MCF 10A (cell line): Measurements from ENCODE around the gene ANKH. TPM values are rescaled to one million over a fixed set of nuclear protein-coding genes. Genes with fewer than 3 reads are reported as not detected.

Experiments used
- BruUV-seq: library from RNA; stranded (reverse); fragments of 400-500 nt; replicated peaks from 2 replicates; lab custom pipeline; 2021; lab: Mats Ljungman, UMichigan
- CTCF ChIA-PET: fragments of 300-600 bp; sonication (Branson Sonifier 250); formaldehyde crosslinking; extraction: SDS; loops from one replicate; lab custom pipeline; 2021; ENCODE audit warnings: antibody characterized with exemption, inconsistent platforms; lab: Yijun Ruan, JAX
- POLR2A ChIA-PET: fragments of 300-600, 350-650 bp; sonication (Branson Sonifier 250); formaldehyde crosslinking; extraction: SDS; loops from one replicate; lab custom pipeline; 2020; ENCODE audit warnings: antibody characterized with exemption, inconsistent platforms; lab: Yijun Ruan, JAX
- DNase-seq: peaks from one replicate; pipeline ENCODE4 v3.0.0-alpha.2; 2018; ENCODE audit not compliant: unreplicated experiment
- H3K27ac Mint-ChIP-seq: one replicate; pipeline ENCODE4 v1.8.0; 2022; ENCODE audit warnings: mild to moderate bottlenecking, low read depth, mixed read lengths; ENCODE audit not compliant: unreplicated experiment
- H3K27me3 Mint-ChIP-seq: one replicate; pipeline ENCODE4 v1.8.0; 2022; ENCODE audit warnings: mixed read lengths; ENCODE audit not compliant: insufficient read depth, unreplicated experiment
- H3K36me3 Mint-ChIP-seq: one replicate; pipeline ENCODE4 v1.8.0; 2022; ENCODE audit warnings: mild to moderate bottlenecking, moderate library complexity, mixed read lengths; ENCODE audit not compliant: insufficient read depth, unreplicated experiment
- H3K4me1 Mint-ChIP-seq: one replicate; pipeline ENCODE4 v1.8.0; 2022; ENCODE audit warnings: mixed read lengths; ENCODE audit not compliant: insufficient read depth, unreplicated experiment
- H3K4me3 Mint-ChIP-seq: one replicate; pipeline ENCODE4 v1.8.0; 2022; ENCODE audit warnings: mild to moderate bottlenecking, moderate library complexity, mixed read lengths; ENCODE audit not compliant: unreplicated experiment
- H3K9me3 Mint-ChIP-seq: one replicate; pipeline ENCODE4 v1.8.0; 2022; ENCODE audit warnings: mixed read lengths; ENCODE audit not compliant: unreplicated experiment
- CTCF ChIP-seq: fragments of 200-600 bp; IDR thresholded peaks from one replicate; pipeline ENCODE4 v1.8.0; 2022; ENCODE audit warnings: antibody characterized with exemption, mild to moderate bottlenecking; ENCODE audit not compliant: unreplicated experiment
- intact Hi-C: fragments of 100-400 bp; cut with micrococcal nuclease; formaldehyde crosslinking; loops from 2 replicates; pipeline ENCODE4 v1.14.1; 2022
- total RNA-seq: library from RNA; stranded (reverse); gene quantifications from 2 replicates; pipeline ENCODE4 v1.2.3, GENCODE V29; 2022

ANKH gene
- total RNA-seq, 1 experiment from 2014 or later = 65.7 TPM

GRCh38 chr5:14660833-14661232 is 210.7 kb downstream of the ANKH start:
- TF ChIP-seq CTCF = no peak
- no peak for DNase-seq
- intact Hi-C loops = no loop called here
- POLR2A ChIA-PET = interaction anchor here (0.7 to 2.6 kb wide), 8 partner anchors 9 to 625 kb away, joined by 3 to 14 read pairs (median 4); no protein-coding TSS in a partner anchor
- no peaks in the 10 kb centered on the region for H3K9me3 Mint-ChIP-seq
- peak overlapping the region; percentile 71 for H3K27ac Mint-ChIP-seq
- H3K4me3 Mint-ChIP-seq = no peak overlapping the region
- peaks cover 6% of the 10 kb centered on the region for H3K36me3 Mint-ChIP-seq
- no TSS peak for BruUV-seq
- H3K27me3 Mint-ChIP-seq = no peaks in the 10 kb centered on the region
- peaks cover 20% of the 10 kb centered on the region for H3K4me1 Mint-ChIP-seq
- CTCF ChIA-PET = interaction anchor here (0.6 to 1.8 kb wide), 4 partner anchors 12 to 518 kb away, joined by 3 to 17 read pairs (median 4); no protein-coding TSS in a partner anchor

- intact Hi-C loops = no loop called here
- peak; percentile 92 for DNase-seq
- peak overlapping the region; percentile 71 for H3K27ac Mint-ChIP-seq
- peak overlapping the region; percentile 47 for H3K4me3 Mint-ChIP-seq
- H3K36me3 Mint-ChIP-seq = peaks cover 6% of the 10 kb centered on the region
- peaks cover 24% of the 10 kb centered on the region for H3K4me1 Mint-ChIP-seq
- no peaks in the 10 kb centered on the region for H3K9me3 Mint-ChIP-seq
- CTCF ChIA-PET = interaction anchor here (0.6 to 1.5 kb wide), 4 partner anchors 11 to 676 kb away, joined by 3 to 17 read pairs (median 3); no protein-coding TSS in a partner anchor
- TF ChIP-seq CTCF = no peak
- POLR2A ChIA-PET = interaction anchor here (0.7 to 2.6 kb wide), 6 partner anchors 10 to 624 kb away, joined by 3 to 14 read pairs (median 4); no protein-coding TSS in a partner anchor
- H3K27me3 Mint-ChIP-seq = no peaks in the 10 kb centered on the region
- BruUV-seq = no TSS peak
Observed at GRCh38 chr5:14659821-14660607, 211.6 kb downstream of the ANKH start.

GRCh38 chr5:14656898-14657297 is 214.7 kb downstream of the ANKH start:
- no peaks in the 10 kb centered on the region for H3K36me3 Mint-ChIP-seq
- no peak for TF ChIP-seq CTCF
- CTCF ChIA-PET = interaction anchor here (0.6 to 2.6 kb wide), 6 partner anchors 8 to 292 kb away, joined by 3 to 21 read pairs (median 4); no protein-coding TSS in a partner anchor

More at GRCh38 chr5:14656898-14657297, 214.7 kb downstream of the ANKH start:
- no peaks in the 10 kb centered on the region for H3K9me3 Mint-ChIP-seq
- intact Hi-C loops = loop anchor here (1.0 kb wide), 1 partner anchor 252 kb away; no protein-coding TSS in a partner anchor
- no peak overlapping the region for H3K4me3 Mint-ChIP-seq
- H3K27ac Mint-ChIP-seq = no peak overlapping the region
- DNase-seq = no peak
- POLR2A ChIA-PET = interaction anchor here (0.6 to 0.7 kb wide), 3 partner anchors 8 to 47 kb away, joined by 3 to 5 read pairs (median 3); no protein-coding TSS in a partner anchor
- BruUV-seq = no TSS peak
- H3K4me1 Mint-ChIP-seq = peaks cover 19% of the 10 kb centered on the region
- H3K27me3 Mint-ChIP-seq = no peaks in the 10 kb centered on the region
